DMS 273 (cell line): ENCODE data around the gene MLLT11.

Experiments used
- DNase-seq: peaks from one replicate; lab custom pipeline; 2025; ENCODE audit not compliant: unreplicated experiment; lab: John Stamatoyannopoulos, UW

MLLT11 gene

GRCh38 chr1:151060007-151060656 is at the start of gene MLLT11:
Gene MLLT11, plus strand, starts transcription at chr1:151060397. Its CDS starts 6,828 bp downstream, at chr1:151067225.
- DNase-seq = peak; percentile 100

GRCh38 chr1:151011154-151011850 is 48.9 kb upstream of the MLLT11 start:
- no peak for DNase-seq

- DNase-seq = no peak
Observed at GRCh38 chr1:151012684-151013471, 47.3 kb upstream of the MLLT11 start.

- DNase-seq = peak; percentile 100
Observed at GRCh38 chr1:151013518-151013917, 46.7 kb upstream of the MLLT11 start.

GRCh38 chr1:151024540-151025146 is 35.6 kb upstream of the MLLT11 start:
- peak; percentile 100 for DNase-seq

- no peak for DNase-seq
Observed at GRCh38 chr1:151026460-151026859, 33.7 kb upstream of the MLLT11 start.

- DNase-seq = no peak
Observed at GRCh38 chr1:151032164-151032563, 28.0 kb upstream of the MLLT11 start.

- no peak for DNase-seq
Observed at GRCh38 chr1:151035167-151035566, 25.0 kb upstream of the MLLT11 start.

- no peak for DNase-seq
Observed at GRCh38 chr1:151036356-151036755, 23.8 kb upstream of the MLLT11 start, which contains the start of gene BNIPL. Gene BNIPL, plus strand, starts transcription at chr1:151036586. Its CDS starts 140 bp downstream, at chr1:151036726.

- no peak for DNase-seq
Observed at GRCh38 chr1:151037032-151037431, 23.2 kb upstream of the MLLT11 start.

GRCh38 chr1:151039521-151039920 is 20.7 kb upstream of the MLLT11 start:
- DNase-seq = no peak

GRCh38 chr1:151043163-151043562 is 17.0 kb upstream of the MLLT11 start:
- DNase-seq = no peak

- DNase-seq = peak; percentile 100
Observed at GRCh38 chr1:151047591-151047924, 12.6 kb upstream of the MLLT11 start, which contains the start of gene C1orf56. Gene C1orf56, plus strand, starts transcription at chr1:151047751. Its CDS starts 97 bp downstream, at chr1:151047848.

GRCh38 chr1:151047925-151048644 is 12.1 kb upstream of the MLLT11 start:
- DNase-seq = peak; percentile 100

GRCh38 chr1:151048645-151049032 is 11.6 kb upstream of the MLLT11 start:
- DNase-seq = no peak

- DNase-seq = no peak
Observed at GRCh38 chr1:151049458-151049857, 10.7 kb upstream of the MLLT11 start.

GRCh38 chr1:151050051-151050688 is 10.0 kb upstream of the MLLT11 start:
- DNase-seq = no peak

- no peak for DNase-seq
Observed at GRCh38 chr1:151051356-151052009, 8.7 kb upstream of the MLLT11 start.

- DNase-seq = no peak
Observed at GRCh38 chr1:151054971-151055547, 5.1 kb upstream of the MLLT11 start.
